GM12801 (cell line): ENCODE data around the gene DRD2.

ENCODE experiments used
- TF ChIP-seq, protein P1 (sequence below): IDR thresholded peaks from one replicate; pipeline ENCODE4 v1.5.1; 2011; ENCODE audit warnings: control low read depth; ENCODE audit not compliant: insufficient read length; ENCODE audit errors: extremely low read depth

Gene DRD2

DNA sequence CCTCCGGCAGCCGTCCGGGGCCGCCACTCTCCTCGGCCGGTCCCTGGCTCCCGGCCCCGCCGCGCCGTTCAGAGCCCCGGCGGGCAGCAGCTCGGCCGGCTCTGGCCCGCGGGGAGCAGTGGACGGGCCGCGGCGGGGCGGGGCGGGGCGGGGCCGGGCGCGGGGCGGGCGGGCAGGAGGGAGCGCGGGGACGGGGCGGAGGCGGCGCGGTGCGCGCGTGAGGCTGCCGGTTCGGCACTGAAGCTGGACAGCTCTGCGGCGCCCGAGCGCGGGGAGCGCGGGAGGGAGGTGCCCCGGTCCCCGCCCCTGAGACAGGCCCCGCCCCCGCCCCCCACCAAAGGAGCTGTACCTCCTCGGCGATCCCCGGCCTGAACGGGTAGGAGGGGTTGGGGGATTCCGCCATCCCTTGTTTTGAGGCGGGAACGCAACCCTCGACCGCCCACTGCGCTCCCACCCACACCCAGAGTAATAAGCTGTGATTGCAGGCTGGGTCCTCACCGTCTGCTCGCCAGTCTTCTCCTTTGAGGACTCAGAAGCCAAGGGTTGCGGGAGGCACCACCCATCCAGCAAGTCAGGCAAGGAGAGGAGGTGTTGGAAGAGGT, at the start of gene DRD2:
Gene DRD2 (minus strand): TSS at position 239 of the 602 bp plus-strand sequence. CDS start 50,747 bp downstream, outside the sequence.
- TF ChIP-seq, protein P1, sequence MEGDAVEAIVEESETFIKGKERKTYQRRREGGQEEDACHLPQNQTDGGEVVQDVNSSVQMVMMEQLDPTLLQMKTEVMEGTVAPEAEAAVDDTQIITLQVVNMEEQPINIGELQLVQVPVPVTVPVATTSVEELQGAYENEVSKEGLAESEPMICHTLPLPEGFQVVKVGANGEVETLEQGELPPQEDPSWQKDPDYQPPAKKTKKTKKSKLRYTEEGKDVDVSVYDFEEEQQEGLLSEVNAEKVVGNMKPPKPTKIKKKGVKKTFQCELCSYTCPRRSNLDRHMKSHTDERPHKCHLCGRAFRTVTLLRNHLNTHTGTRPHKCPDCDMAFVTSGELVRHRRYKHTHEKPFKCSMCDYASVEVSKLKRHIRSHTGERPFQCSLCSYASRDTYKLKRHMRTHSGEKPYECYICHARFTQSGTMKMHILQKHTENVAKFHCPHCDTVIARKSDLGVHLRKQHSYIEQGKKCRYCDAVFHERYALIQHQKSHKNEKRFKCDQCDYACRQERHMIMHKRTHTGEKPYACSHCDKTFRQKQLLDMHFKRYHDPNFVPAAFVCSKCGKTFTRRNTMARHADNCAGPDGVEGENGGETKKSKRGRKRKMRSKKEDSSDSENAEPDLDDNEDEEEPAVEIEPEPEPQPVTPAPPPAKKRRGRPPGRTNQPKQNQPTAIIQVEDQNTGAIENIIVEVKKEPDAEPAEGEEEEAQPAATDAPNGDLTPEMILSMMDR: no peak

DNA sequence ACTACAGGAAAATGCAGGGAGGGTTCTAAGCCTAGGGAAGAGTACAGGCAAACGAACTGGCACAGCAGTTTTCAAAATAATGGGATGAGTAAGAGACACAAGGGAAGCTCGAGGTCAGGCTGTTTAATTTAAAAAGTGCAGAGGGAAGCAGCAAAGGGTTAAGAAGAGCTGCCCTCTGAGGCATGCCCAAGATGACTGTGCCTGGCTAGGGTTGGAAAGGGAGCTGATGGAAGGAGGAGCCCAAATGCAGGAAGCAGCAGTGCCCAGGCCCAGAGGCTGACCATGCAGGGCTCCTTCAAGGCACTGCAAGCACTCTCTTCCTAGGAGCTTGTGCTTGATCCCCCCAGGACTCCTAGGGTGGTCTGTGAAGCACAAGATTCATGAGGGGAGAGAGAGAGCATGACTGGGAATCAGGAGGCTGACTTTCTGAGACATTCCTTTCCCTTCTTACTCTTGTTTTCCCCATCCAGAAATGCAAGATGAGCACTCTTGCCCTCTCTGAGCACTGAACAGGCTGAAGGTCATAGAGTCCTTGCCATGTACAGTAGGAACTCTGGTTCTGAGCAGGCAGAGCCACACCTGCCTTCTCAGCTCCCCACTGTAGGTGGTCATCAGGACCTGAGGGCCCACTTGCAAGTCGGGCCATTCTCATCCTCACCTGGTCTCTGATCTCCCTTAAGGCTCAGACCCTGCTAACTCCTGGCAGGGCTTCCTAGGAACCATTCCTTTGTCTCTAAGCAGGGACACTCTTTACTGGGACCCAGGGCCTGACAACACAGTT, 46.7 kb upstream of the DRD2 start:
- TF ChIP-seq, protein P1: no peak

DNA sequence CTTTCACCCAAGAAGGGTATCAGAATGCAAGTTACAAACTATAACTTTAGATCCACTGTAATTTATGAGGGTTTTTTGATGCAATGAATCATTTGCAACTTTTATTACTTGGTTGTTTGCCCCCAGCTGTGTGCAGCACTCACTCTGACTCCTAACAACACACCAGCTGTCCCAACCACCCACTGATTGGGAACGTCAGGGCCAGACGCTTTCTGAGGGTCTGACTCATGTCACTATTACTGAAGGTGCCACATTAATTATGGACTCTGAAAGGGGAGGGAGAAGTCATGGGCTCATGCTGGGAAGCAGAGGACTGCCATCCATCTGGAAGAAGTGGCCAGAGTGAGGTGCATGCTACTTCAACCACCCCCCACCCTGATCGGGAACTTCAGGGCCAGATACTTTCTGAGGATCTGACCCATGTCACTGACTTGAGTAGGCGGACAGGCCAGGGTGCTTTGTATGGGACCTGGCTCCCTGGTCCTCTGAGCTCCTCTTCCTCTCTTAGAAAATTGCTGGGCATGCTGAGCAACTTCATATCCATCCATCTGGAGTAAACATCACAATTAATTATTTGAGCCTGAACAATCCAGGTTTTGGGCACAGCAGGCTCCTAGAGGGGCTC, 44.9 kb upstream of the DRD2 start:
- TF ChIP-seq, protein P1: no peak

DNA sequence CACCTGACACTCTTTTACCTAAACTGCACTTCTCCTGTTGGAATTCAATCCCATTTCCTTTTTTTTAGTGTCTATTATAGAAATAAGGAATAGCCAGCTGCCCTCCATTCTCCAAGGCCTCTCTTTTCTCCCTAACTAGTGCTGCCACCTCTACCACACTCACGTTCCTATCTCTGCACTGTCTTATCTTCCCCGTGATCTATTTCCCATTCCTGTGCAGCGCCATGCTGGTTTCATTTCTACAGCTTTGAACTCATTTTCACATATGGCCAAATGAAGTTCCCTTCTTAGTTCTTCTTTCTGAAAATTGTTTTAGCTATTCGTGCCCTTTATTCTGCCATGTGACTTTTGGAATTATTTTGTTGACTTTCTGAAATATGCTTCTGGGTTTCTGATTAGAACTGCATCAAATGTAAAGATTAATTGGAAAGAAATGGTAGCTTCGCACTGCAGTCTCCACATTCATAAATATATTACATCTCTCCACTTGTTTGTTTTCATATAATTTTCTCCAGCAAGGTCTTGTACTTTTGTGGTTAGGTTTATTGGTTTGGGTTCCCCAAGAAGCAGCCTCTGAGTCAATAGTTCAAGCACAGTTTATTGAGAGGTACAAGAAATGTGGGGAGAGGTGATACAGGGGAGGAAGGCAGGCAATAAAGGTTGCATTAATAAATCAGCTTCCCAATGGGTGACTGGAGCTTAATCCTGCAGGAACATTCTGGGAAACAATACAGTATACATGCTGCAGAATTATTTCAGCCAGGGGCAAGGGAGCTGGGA, 43.7 kb upstream of the DRD2 start:
- TF ChIP-seq, protein P1: no peak

DNA sequence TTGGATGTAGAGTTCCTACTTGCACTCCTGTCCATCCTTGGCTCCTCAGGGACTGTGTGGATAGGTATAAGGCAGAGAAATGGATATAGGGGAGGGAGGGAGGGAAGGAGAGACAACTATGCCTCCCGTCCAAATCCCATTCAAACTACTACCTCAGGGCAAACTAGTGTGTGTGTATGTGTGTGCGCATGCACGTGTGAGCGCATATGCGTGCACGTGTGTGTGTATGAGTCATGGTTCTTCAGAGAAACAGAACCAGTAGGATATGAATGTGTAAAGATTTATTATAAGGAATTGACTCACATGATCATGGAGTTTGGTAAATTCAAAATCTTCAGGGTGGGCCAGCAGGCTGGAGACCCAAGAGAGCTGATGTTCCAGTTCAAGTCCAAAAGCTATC, 42.2 kb upstream of the DRD2 start:
- TF ChIP-seq, protein P1: no peak

DNA sequence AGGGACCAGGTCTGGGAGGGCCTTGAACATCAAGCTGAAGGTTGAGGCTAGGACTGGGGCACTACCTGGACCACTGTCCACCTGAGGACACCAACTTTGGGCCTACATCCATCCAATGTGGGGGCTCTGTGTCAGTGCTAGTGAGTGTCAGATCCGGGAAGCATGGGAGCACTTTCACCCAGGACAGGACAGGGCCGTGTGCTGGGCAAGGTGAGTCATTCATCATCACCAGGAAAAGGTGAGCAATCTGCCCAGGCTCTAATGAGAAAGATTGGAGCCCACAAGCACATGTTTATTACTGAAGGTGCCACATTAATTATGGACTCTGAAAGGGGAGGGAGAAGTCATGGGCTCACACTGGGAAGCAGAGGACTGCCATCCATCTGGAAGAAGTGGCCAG, 39.7 kb upstream of the DRD2 start:
- TF ChIP-seq, protein P1: no peak

DNA sequence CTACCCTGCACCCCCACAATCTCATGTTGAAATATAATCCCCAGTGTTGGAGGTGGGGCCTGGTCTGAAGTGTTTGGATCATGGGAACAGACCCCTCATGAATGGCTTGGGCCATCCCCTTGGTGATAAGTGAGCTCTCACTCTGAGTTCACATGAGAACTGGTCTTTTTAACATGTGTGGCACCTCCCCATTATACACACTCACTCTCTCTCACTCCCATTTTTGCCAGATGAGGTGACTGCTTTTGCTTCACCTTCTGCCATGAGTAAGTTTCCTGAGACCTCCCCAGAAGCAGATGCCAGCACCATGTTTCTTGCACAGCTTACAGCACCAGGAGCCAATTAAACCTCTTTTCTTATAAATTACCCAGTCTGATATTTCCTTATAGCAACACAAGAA, 32.1 kb upstream of the DRD2 start:
- TF ChIP-seq, protein P1: no peak
